HG03558 (cell line): ENCODE data around the gene C1D.
"Not testable (repeated sequence)": the region's sequence is repeated elsewhere in the genome, so short reads cannot be mapped to it uniquely, and the experiment has no call there.

Experiments used
- ATAC-seq: cut with Tn5 transposase; IDR thresholded peaks from one replicate; pipeline ENCODE4 v1.9.1; 2021; ENCODE audit warnings: moderate number of reproducible peaks; ENCODE audit not compliant: unreplicated experiment; ENCODE audit errors: extremely low read depth

The C1D gene, protein sequence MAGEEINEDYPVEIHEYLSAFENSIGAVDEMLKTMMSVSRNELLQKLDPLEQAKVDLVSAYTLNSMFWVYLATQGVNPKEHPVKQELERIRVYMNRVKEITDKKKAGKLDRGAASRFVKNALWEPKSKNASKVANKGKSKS

DNA sequence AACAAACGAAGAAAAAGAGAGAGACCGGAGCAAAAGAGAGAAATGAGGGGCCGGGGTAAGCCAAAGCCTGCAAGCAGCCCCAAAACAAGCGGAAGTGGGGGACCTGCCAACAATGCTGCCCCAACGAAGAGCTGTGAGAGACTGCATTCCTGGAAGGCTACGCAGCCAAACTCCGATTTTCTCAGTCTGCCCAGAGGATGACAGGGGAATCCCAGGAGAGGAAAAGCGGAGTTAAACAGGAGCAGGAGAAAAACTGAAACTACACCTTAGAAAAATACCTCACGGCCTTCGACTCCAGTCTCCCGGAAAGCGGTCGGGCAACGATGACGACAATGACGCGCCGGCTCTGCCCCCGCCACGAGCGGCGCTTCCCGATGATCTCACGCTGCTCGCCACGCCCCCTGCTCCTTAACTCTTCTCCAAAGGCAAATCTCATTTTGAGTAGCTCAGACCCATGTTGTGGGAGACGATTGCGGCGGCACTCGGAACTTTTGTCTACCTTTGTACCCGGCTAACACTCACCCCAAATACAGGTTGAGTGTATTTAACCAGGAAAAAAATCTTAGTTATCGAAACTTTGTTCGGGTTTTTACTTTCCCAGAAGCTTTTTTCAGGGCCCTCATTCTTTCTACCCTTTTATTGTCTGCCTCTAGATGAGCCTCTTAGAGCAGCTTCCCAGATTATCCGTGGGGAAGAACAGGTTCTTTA lies at the start of gene C1D:
C1D (minus strand) TSS at position 325 of the 708 bp plus-strand sequence. CDS start 15,694 bp downstream, outside the sequence.
- no peak for ATAC-seq

DNA sequence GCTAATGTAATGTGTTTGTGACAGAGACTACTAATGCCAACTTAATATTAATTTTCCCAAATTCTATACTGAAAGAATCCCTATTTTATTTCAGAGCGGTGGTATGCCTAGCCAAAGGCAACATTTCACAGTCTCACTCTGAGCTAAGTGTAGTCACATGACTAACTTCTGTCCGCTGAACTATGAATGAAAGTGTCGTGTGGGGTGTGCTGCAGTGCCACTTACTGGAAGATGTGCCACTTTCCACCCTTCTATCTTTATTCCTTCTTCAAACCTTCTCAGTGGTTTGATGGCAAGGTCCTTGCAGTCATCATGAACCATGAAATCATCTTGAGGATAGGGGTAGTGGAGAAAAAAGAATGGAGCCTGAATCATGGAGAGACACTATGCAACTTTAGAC lies 47.3 kb upstream of the C1D start:
- ATAC-seq = no peak

DNA sequence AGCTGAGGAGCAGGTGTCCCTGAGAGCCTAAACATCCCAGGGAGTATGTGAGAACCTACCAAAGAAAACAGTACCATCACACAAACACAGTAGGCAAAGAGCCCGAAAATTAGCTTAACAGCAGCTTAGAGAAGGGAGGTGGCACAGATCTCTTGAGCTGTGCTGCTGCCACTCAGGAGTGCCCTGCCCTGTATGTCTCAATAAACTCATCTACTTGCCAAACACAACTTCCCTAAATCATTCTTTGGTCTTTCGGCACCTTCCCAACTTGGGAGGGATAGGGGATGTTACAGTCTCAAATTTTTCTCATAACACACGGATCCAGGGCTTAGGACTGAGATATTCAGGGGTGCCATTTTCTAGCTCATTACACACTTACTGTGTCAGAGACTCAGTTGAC lies 45.3 kb upstream of the C1D start:
- no peak for ATAC-seq

DNA sequence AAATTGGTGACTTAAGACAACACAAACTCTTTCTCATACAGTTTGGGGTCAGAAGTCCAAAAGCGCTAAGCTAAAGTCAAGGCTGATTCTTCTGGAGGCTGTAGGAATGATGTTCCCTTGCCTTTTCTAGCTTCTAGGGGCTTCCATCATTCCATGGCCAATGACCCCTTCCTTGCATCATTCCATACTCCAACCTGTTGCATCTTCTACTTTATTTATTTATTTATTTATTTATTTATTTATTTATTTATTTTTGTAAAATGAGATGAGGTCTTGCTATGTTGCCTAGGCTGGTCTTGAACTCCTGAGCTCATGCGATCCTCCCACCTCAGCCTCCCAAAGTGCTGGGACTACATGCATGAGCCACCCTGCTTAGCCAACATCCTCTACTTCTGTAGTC lies 44.7 kb upstream of the C1D start:
- ATAC-seq = no peak

DNA sequence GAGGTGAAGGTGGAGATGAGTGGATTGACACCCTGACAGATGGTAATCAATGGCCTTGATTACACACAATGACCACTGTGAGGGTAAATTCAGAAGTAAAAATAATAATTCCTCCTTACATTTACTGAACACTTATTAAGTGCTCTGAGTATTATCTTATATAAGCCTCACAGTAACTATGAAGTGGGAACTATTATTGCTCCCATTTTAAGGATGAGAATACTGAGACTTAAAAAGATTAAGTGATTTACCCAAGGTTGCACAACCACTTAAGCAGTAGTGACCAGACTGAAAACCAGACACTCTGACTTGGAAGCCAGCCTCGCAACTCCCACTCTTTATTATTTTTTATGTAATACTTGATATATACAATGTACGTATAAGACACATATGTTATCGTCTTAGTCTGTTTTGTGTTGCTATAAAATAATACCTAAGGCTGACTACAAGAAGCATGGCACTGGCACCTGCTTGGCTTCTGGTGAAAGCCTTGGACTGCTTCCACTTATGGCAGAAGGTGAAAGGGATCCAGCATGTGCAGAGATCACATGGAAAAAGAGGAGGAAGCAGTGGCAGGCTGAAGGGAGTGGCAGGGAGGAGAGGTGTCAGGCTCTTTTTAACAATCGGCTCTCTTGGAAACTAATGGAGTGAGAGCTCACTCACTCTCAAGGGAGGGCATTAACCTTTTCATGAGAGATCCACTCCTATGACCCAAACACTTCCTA lies 41.5 kb upstream of the C1D start:
- ATAC-seq = no peak

DNA sequence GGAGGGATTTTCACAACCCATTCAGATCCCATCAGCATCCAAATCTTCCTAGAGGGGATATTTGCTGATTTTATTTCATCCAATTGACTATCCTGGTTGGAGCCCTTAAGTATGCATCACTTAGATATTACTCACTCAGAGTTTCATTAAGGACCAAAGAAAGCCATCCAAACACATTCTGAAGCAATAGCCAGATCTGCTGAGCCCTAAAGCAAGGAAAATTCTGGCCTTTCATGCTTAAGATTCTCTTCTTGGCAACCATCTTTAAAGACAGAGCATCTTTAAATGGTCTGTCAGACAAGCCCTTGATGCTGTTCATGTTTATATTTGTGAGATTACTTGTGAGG lies 40.9 kb upstream of the C1D start:
- no peak for ATAC-seq

DNA sequence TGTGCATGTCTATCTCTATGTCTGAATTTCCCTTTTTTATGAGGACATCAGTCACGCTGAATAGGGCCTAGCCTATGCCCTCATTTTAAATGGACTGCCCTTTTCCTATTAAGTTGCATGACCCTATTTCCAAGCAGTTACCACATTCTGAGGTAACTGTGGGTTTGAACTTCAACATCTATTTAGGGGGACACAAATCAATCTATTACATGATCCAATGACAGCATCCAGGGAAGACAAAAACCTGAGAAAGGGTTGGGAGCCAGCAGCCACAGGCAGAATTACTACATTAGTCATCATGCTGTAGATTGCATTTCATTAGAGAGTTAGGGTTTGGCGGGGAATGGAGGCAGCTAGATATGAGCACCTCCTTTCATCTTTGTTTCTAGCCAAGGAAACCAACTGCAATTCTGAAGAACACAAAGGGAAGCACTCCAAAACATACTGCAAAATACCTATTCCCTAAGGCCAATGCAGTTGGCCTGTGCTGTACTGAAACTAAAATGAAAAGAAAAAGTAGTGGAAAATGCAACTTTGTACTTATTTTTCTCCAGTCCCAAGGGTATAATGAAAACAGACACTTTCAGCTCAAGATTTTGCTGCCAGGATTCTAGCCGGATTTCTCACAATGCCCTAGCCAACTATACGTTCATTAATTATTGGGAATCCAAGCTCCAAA lies 40.4 kb upstream of the C1D start:
- ATAC-seq = no peak

DNA sequence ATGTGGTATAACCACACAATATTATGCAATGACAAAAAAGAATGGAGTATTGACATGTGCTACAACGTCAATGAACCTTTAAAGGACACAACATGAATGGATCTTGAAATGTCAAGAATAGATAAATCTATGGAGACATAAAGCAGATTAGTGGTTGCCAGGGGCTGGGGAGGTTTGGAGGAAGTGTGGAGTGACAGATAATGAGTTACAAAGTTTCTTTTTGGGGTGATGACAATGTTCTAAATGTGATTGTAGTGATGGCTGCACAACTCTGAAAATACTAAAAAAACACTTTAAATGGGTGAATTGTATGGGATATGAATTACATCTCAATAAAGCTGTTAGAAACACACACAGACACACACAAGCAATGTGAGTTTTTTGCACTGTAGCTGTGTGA lies 37.4 kb upstream of the C1D start:
- no peak for ATAC-seq

DNA sequence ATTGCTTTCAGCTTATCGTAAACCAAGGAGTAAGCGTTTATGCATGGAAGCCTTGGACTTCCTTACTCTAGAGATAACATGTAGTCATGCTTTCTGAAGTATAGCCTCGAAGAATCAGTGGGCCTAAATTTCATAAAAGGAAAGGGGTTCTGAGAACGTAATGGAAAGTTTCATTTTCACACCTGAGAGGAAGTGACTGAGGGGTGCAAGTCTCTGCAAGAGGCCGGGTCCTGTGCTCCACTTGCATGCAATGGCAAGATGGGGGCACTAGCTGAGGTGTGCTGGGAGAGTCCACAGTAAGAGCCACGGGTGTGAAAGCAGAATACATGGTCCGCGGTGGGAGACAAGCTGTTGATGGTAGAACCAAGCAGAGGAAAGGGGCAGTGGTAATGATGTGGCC lies 36.5 kb upstream of the C1D start:
- no peak for ATAC-seq

DNA sequence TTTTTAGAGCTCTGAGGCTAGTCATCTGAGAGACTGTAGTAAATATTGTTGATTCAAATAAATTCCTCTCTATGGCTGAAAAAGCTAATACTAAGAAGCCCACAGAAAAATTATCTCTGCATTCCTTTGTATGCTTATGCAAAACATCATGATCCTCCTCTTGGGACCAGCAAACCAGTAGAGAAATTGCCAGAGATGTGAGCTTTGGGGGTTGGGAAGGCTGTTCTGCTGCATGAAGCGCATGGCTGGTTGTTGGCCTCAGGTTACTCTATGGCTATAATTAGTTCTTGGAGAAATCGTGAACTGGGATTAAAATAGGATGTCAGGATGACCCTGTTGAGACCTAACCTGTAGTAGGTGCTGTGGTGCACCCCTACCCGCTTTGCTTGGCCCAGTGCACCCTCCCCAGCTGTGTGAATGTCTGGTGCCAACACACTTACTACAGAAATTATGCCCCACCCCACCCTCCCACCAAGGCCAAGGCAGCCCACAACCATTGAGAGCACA lies 35.5 kb upstream of the C1D start:
- ATAC-seq = no peak

DNA sequence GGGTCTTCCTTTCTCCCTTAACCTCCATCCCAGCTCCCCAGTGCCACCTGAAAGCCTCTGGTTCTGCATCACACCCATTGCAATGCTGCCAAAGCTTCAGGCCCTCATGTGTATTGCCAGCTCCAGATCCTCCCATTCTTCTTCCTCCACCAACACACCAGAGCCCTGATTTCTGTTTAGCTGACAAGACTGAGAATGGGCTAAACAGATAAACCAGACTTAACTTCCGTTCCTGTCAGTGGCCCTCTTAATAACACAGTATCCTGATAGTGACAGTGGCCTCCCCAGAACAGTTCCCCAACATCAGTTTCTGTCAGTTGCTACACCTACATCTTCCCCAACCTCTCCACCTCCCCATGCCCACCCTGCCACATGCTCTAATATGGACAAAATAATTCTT lies 31.3 kb upstream of the C1D start:
- ATAC-seq = no peak

DNA sequence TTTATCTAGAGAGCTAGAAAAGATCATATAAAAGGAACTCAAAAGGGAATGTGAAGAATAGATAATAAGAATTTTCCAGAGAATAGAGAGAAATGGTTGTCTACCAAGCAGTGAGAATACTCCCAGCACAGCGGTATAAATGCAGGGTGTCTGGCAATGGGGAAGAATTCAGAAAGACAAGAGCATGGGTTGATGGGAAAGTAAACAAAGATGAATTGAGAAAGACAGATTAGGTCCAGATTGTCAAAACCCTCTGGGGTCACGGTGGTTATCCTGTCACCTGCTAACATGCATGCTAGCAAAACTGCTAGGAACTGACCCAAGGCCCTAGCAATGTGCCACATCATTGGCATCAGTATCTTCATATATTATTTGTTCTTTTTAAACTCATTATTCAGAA lies 30.8 kb upstream of the C1D start:
- no peak for ATAC-seq

DNA sequence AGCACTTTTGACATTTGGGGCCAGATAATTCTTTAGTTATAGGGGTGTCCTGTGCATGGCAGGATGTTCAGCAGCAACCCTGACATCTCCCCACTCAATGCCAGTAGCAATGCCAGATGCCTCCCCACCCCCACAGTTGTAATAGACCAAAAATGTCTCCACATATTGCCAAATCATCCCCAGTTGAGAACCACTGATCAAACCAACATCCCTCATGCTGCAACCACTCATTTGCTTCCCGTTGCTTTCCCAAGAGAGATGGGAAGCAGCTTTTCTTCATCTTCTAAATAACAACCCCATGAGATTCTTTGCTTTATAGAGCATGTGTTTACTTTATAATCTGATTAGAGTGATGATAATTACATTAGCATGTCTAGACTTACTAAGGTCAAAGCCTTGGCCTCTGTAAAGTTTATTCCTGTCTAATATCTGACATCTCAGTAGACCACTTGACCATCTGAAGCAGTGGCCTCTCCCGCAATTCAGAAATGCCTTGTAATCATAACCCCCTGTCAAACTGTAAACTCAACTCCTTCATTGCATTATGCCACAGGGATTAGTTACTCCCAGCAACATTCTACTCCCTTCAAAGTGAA lies 28.7 kb upstream of the C1D start:
- ATAC-seq = no peak

DNA sequence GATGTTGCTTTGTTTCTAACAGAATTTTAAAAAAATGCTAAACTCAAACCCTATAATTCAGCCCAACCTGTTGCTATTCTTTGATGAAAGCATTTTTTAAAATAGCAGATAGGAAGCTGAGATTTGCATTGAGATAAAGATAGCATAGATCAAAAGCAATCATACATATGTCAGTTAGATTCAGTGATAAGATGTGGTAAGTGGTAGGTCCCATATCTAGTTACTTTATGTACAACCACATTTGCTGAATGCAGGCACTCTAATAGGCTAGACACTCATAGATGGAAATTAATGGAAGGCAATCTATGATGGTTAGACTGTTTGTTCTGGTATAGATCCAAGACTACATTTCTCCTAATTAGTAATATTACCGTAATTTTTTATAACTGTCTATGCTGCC lies 27.2 kb upstream of the C1D start:
- no peak for ATAC-seq

DNA sequence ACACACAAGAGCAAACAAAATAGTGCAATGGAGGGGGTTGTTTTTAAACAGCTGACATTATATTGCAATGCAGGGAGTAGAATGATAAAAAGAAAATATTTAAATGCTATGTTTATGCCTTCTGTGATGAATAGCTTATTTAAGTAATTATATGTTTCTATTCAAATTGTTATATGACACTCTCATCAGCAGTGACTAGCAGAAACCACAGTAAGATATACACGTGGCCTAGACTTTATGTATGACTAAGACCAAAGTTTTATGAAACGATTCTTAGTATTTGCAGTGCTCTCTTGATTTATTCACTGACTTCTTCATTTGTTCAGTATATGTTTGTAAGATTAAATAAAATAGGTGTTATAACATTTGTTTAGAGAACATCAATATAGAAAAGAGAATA lies 26.1 kb upstream of the C1D start:
- ATAC-seq = no peak

DNA sequence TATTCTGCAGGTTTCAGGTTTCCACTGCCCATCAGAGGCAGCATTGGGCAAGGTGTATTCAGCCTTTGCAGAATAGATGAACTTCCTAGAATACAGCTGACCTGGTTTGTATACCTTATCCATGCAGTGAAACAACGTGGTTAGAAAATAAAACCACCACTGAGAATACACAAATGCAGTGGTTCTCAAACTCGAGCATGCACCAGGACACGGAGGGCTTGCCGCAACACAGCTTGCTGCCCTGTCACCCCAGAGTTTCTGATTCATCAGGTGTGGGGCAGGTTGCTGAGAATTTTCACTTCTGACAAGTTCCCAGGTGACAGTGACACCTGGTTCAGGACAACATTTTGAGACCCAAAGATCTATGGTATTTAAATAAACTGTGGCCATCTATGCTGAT lies 23.4 kb upstream of the C1D start:
- no peak for ATAC-seq

DNA sequence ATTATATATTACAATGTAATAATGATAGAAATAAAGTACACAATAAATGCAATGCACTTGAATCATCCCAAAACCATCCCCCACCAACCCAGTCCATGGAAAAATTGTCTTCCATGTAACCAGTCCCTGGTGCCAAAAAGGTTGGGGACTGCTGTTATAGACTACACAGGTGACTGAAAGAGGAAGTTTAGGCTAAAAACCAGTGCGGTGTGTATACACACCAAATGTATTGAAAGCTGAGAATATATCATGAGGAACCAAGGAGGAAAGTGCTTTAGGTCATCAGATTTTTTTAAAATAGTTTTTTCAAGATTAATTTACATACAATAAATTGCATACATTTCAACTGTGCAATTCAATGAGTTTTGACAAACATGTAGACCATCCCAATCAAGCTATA lies 20.5 kb upstream of the C1D start:
- ATAC-seq = no peak

DNA sequence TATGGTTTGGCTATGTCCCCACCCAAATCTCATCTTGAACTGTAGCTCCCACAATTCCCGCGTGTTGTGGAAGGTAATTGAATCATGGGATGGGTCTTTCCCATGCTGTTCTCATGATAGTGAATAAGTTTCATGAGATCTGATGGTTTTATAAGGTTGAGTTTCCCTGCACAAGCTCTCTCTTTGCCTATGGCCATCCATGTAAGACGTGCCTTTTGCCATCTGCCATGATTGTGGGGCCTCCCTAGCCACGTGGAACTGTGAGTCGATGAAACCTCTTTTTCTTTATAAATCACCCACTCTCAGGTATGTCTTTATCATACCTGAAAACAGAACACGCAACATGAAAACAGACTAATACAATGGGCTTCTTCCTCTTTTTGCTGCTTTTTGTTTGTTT lies 11.2 kb upstream of the C1D start:
- no peak for ATAC-seq

DNA sequence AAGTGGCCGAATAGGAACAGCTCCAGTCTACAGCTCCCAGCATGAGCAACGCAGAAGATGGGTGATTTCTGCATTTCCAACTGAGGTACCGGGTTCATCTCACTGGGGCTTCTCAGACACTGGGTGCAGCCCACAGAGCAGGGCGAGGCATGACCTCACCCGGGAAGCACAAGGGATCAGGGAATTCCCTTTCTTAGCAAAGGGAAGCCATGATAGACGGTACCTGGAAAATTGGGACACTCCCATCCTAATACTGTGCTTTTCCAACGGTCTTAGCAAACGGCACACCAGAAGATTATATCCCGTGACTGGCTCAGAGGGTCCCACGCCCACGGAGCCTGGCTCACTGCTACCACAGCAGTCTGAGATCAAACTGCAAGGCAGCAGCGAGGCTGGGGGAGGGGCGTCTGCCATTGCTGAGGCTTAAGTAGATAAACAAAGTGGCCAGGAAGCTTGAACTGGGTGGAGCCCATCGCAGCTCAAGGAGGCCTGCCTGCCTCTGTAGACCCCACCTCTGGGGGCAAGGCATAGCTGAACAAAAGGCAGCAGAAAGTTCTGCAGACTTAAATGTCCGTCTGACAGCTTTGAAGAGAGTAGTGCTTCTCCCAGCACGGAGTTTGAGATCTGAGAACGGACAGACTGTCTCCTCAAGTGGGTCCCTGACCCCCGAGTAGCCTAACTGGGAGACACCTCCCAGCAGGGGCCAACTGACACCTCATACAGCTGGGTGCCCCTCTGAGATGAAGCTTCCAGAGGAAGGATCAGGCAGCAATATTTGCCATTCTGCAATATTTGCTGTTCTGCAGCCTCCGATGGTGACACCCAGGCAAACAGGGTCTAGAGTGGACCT lies 1.2 kb upstream of the C1D start:
- not testable (repeated sequence) for ATAC-seq

DNA sequence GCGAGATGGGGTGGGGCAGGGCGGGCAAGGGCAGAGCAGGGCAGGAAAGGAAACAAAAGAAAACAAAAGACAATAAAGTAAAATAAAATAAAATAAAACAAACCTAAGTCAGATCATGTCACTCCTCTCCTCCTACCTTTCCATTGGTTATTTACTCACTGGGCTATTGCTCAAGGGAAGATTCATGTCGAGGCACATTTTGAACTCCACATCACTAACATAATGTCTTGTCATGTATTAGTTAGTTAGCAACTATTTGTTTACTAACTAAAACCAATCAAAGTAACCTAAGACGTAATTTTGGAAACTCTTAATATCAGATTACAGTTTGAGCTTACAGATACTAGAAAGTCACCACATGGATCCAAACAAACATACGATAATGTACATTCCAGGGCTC lies 2.2 kb downstream of the C1D start:
- ATAC-seq = no peak
